Smooth muscle cell (in vitro differentiated cells): ENCODE data around the gene PMM2. TPM values are rescaled to one million over a fixed set of nuclear protein-coding genes. Genes with fewer than 3 reads are reported as not detected.

Experiments used
- DNase-seq: peaks from one replicate; lab custom pipeline; 2025; ENCODE audit not compliant: unreplicated experiment; lab: John Stamatoyannopoulos, UW
- H2AFZ ChIP-seq: fragments of 200-600 bp; sonication (generic); 2 replicates; pipeline ENCODE4 v1.6.0; 2016; ENCODE audit warnings: antibody characterized with exemption, low read depth, mild to moderate bottlenecking
- H3F3A ChIP-seq: fragments of 200-600 bp; sonication (generic); 2 replicates; pipeline ENCODE4 v1.6.0; 2017; ENCODE audit warnings: antibody characterized with exemption, low read depth
- H3K27ac ChIP-seq: fragments of 200-600 bp; sonication (generic); 2 replicates; pipeline ENCODE4 v1.5.1; 2016; ENCODE audit warnings: low read depth, mild to moderate bottlenecking
- H3K27me3 ChIP-seq: fragments of 200-600 bp; sonication (generic); 2 replicates; pipeline ENCODE4 v1.6.1; 2016; ENCODE audit warnings: low read depth, mild to moderate bottlenecking
- H3K36me3 ChIP-seq: fragments of 200-600 bp; sonication (generic); 2 replicates; pipeline ENCODE4 v1.5.1; 2016; ENCODE audit warnings: low read depth
- H3K4me1 ChIP-seq: fragments of 200-600 bp; sonication (generic); 2 replicates; pipeline ENCODE4 v1.5.1; 2016; ENCODE audit warnings: low read depth
- H3K4me2 ChIP-seq: fragments of 200-600 bp; sonication (generic); 2 replicates; pipeline ENCODE4 v1.6.0; 2016; ENCODE audit warnings: mild to moderate bottlenecking
- H3K4me3 ChIP-seq: fragments of 200-600 bp; sonication (generic); 2 replicates; pipeline ENCODE4 v1.5.1; 2016; ENCODE audit warnings: mild to moderate bottlenecking
- H3K79me2 ChIP-seq: fragments of 200-600 bp; sonication (generic); 2 replicates; pipeline ENCODE4 v1.6.0; 2016; ENCODE audit warnings: low read depth, mild to moderate bottlenecking
- H3K9ac ChIP-seq: fragments of 200-600 bp; sonication (generic); 2 replicates; pipeline ENCODE4 v1.6.0; 2016; ENCODE audit warnings: low read depth
- H3K9me3 ChIP-seq: fragments of 200-600 bp; sonication (generic); replicated peaks from 2 replicates; pipeline ENCODE4 v1.5.1; 2016; ENCODE audit warnings: low read depth
- H4K20me1 ChIP-seq: fragments of 200-600 bp; sonication (generic); 2 replicates; pipeline ENCODE4 v1.6.0; 2016; ENCODE audit warnings: low read depth
- CTCF ChIP-seq: fragments of 200-600 bp; sonication (generic); IDR thresholded peaks from 2 replicates; pipeline ENCODE4 v1.5.1; 2017; ENCODE audit warnings: borderline replicate concordance, mild to moderate bottlenecking, antibody characterized with exemption; ENCODE audit not compliant: insufficient read depth, poor library complexity, severe bottlenecking
- WGBS: methylation state at CpG from one replicate; pipeline ENCODE4 v1.1.7; 2016; ENCODE audit warnings: low lambda C conversion rate; 5-methylcytosine and 5-hydroxymethylcytosine counted together
- polyA plus RNA-seq: library from polyadenylated mRNA; unstranded; fragments of >200 nt; fragmentation: Nextera tagmentation; extraction: Ambion mirVana; gene quantifications from 2 replicates; pipeline ENCODE4 v1.2.1, GENCODE V29; 2016
- total RNA-seq: library from RNA; depleted of rRNA; stranded (reverse); fragments of >200 nt; gene quantifications from 2 replicates; pipeline ENCODE4 v1.2.3, GENCODE V29; 2014

PMM2 gene
- total and polyA plus RNA-seq, 2 experiments from 2014 or later = 31.4 to 33.5 TPM

GRCh38 chr16:8818504-8819270 is 21.0 kb downstream of the PMM2 start:
- H3K9ac ChIP-seq = no peak overlapping the region
- DNase-seq = no peak
- H3F3A ChIP-seq = peaks cover 5% of the 10 kb centered on the region
- no peak overlapping the region for H3K4me3 ChIP-seq
- no peak for TF ChIP-seq CTCF
- H3K36me3 ChIP-seq = peaks cover 21% of the 10 kb centered on the region
- H3K79me2 ChIP-seq = peaks cover 19% of the 10 kb centered on the region
- no peaks in the 10 kb centered on the region for H3K27me3 ChIP-seq
- no peak overlapping the region for H2AFZ ChIP-seq
- 84% methylated on average over 10 of the region's 10 CpGs for WGBS
- no peaks in the 10 kb centered on the region for H3K4me1 ChIP-seq
- no peak overlapping the region for H3K4me2 ChIP-seq
- no peak overlapping the region for H3K27ac ChIP-seq
- H3K9me3 ChIP-seq = no peaks in the 10 kb centered on the region
- H4K20me1 ChIP-seq = peaks cover 97% of the 10 kb centered on the region

GRCh38 chr16:8819411-8820034 is 21.9 kb downstream of the PMM2 start:
- no peak overlapping the region for H3K27ac ChIP-seq
- H3K79me2 ChIP-seq = peaks cover 19% of the 10 kb centered on the region
- 66% methylated on average over 6 of the region's 6 CpGs for WGBS
- DNase-seq = no peak
- no peaks in the 10 kb centered on the region for H3K9me3 ChIP-seq
- H3K27me3 ChIP-seq = no peaks in the 10 kb centered on the region
- H2AFZ ChIP-seq = no peak overlapping the region
- H3K4me2 ChIP-seq = no peak overlapping the region
- H3F3A ChIP-seq = peaks cover 5% of the 10 kb centered on the region
- no peak overlapping the region for H3K9ac ChIP-seq
- peaks cover 99% of the 10 kb centered on the region for H4K20me1 ChIP-seq
- H3K4me3 ChIP-seq = no peak overlapping the region
- H3K4me1 ChIP-seq = no peaks in the 10 kb centered on the region
- peaks cover 21% of the 10 kb centered on the region for H3K36me3 ChIP-seq
- TF ChIP-seq CTCF = no peak

- Histone ChIP-seq H2AFZ (no peak overlapping the region), H3K4me2 (no peak overlapping the region), H3K9me3 (no peaks in the 10 kb centered on the region), H4K20me1 (peaks cover 92% of the 10 kb centered on the region), H3K9ac (no peak overlapping the region), H3K27me3 (no peaks in the 10 kb centered on the region), H3K36me3 (peaks cover 10% of the 10 kb centered on the region), H3F3A (no peaks in the 10 kb centered on the region), H3K4me3 (no peak overlapping the region), H3K79me2 (peaks cover 19% of the 10 kb centered on the region), H3K27ac (no peak overlapping the region), H3K4me1 (no peaks in the 10 kb centered on the region)
- no peak for DNase-seq
- TF ChIP-seq CTCF = no peak
- WGBS = 98% methylated on average over 3 of the region's 3 CpGs
Observed at GRCh38 chr16:8822403-8822802, 24.8 kb downstream of the PMM2 start.
